Medulla oblongata (tissue), 1 donor: ENCODE data around the gene TMEM178B.

Source experiments
- DNase-seq: peaks from one replicate; pipeline ENCODE4 v3.0.0-alpha.2; 2015; ENCODE audit errors: extremely low spot score

Gene TMEM178B

GRCh38 chr7:141466151-141466904 is 392.5 kb downstream of the TMEM178B start:
- no peak for DNase-seq

DNA sequence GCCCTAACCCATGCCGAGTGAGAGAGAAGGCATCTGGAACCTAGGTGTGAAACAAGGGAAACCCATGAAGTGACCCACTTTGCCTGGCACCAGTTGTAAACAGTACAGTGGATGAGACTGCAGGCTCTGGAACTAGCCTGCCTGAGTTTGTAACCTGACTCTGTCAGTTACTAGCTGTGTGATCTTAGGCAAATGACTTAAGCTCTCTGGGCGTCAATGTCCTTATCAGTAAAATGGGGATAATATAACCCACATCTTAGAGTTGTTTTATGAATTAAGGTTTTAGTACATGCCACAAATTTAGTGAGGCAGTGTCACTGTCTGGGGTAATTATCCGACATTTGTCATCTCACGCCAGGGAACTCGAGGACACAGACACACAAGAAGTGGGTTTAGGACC is 394.5 kb downstream of the TMEM178B start:
- DNase-seq = no peak

DNA sequence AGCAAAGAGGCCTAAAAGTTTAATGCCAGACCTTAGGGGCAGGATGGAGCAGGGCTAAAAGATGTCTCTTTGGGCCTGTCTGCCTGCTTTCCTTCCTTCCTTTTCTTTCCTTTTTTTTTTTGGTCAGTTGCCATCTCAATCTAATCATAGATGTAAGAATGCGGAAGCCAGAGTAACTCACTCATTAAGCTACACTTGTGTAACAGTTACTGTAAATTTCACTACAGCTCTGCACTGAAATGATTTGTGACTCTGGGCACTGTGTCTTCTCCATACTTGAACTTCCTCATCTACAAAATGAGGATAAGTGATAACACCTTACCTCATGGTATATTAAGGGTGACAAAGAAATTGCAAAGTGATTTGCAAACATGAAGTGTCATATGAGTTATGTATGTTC is 401.8 kb downstream of the TMEM178B start:
- DNase-seq = no peak

DNA sequence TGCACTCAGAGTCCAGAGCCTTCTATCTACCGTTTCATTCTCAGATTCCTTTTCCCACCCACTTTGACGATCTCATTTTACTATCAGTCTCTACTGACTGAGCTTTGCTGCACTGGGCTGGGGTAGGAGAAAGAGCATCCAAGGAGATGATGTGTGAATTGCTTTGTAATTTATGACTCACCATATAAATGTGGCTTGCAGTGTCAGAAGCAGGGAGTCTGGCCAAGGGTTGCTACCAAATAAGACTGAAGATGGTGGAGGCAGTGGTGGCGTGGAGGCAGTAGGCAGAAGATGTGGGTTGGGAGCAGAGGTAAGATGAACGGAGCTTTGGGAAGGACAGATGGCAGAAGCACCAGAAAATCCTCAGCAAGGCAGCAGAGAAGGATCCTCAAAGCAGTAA is 404.0 kb downstream of the TMEM178B start:
- no peak for DNase-seq

GRCh38 chr7:141478845-141479244 is 405.0 kb downstream of the TMEM178B start:
- DNase-seq = no peak

- DNase-seq = no peak
Observed at GRCh38 chr7:141480953-141481352, 407.1 kb downstream of the TMEM178B start.

DNA sequence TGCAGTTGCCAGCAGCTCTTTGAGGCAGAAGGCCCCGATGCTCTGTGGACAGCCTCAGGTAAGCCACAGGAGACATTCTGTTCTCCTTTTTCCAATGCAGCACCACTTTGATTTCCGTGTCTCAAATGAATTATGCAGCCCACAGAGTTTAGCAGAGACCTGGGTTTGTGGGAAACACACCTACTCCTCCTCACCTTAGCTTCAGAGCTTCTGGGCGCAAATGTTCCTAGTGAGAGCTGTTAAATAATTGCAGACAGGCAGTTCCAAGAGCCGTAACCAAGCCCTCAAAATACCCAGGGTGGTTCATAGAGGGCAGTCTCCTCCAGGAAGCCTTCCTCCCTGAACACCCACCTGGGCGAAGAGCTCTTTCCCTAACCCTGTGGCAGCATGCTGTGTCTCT is 408.1 kb downstream of the TMEM178B start:
- DNase-seq = no peak

DNA sequence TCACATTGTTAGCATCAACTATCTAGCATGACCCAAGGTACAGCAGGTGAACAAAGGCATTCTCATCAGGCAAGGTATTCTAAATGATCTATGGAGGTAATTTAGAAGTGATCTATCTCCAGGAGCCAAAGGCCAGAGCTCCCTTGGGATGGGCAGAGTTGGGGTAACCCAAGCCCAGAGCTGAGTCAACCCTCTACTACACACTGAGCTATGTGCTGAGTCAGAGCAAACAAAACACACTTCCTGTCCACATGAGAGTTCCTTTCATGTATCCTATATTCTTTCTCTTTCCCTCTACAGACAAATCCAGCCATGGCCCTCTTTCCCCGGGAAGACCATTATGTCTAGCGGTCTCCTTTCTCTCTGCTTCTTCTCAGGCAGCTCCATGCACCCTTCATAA is 409.2 kb downstream of the TMEM178B start:
- no peak for DNase-seq

- DNase-seq = no peak
Observed at GRCh38 chr7:141484907-141485306, 411.0 kb downstream of the TMEM178B start.

DNA sequence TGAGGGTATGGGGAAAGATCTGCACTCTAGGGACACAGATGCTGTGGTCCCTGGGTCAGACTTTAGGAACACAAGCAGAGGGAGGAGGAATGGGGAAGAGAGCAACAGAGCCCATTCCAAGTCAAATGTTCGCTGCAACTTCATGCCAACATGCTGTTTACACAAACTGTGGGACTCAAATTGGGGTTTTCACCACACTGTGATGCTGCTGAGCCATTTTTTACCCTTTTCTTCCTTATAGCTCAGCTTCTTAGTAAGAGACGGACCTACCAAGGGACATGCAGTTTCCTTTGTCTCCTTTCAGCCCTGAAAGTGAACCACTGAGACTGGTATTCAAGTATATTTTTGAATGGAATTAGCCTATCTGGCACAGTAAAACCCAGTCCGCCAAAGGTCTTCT is 413.1 kb downstream of the TMEM178B start:
- no peak for DNase-seq

- DNase-seq = no peak
Observed at GRCh38 chr7:141490474-141490873, 416.6 kb downstream of the TMEM178B start.

DNA sequence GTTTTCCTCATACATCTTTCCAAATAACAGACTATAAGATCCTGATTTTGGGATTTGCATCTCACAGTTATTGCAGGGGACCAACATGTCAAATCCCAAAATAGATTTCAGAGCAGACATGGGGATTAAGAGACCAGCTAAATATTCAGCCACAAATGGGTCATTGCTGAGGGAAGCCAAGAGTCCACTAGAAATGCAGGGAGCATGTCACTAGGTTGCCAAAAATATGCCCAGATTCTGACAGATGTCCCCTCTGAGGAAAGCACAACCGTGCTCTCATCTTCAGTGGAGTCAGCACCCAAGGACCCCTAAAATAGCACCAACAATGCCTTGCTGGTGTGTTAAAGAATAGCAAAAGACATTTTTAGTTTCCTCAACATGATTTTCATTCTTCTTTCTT is 421.2 kb downstream of the TMEM178B start:
- DNase-seq = no peak

DNA sequence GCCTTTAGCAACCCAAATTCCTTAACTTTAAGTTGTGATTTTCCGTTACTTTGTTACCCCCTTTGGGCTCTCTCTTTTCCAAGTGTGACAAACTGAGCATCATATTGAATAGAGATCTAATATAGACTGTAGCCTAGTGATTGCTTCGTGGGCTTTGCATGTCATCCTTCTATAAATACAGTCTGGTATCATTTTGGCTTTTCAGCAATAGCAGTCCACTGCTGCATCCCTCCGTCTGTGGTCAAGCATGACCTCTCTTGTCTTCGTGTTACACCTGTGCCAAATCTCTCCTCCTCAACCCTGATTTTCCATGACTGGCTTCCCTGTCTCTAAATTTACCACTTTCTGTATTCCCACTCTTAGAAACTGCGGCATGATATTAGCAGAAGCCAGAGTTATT is 423.5 kb downstream of the TMEM178B start:
- no peak for DNase-seq

- no peak for DNase-seq
Observed at GRCh38 chr7:141500608-141501007, 426.7 kb downstream of the TMEM178B start.

GRCh38 chr7:141501451-141501850 is 427.6 kb downstream of the TMEM178B start:
- DNase-seq = no peak

DNA sequence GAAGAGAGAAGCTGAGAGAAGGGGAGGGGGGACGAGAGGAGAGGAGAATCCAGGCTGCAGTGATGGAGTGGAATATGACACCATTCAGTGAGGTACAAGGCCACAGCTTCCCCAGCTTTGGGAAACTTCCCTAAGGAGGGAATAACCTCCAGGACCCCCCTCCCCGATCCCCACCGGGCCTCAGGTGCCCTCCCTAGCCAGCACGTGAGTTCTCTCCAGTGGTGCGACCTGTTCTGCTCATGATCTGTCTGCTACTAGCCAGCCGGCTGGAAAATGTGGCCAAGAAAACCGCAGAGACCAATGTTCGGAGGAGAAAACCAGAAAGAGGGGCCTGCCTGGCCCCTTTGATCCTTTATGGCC is 437.4 kb downstream of the TMEM178B start:
- DNase-seq = no peak

- peak; percentile 19 for DNase-seq
Observed at GRCh38 chr7:141511676-141512396, 438.0 kb downstream of the TMEM178B start.

GRCh38 chr7:141512597-141512996 is 438.7 kb downstream of the TMEM178B start:
- DNase-seq = no peak

GRCh38 chr7:141513720-141514119 is 439.9 kb downstream of the TMEM178B start:
- DNase-seq = no peak

DNA sequence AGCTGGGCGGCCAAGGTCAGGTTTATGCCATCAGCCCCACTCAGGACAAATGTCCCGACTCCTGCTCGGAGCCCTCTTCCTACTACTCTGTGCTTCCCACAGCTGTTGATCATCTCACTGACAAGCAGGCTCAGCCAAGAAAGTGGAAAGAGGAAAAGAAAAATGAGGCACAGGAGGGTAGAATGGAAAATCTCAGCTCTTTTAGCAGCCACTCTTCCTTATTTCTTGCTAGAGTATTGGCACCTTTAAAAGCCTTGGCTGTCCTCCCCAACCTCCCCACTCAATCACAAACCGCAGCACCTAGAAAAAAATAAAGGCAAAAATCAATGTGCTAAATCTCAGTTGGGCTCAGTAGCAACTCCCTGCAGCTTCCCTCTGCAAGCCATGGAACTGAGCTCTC is 442.1 kb downstream of the TMEM178B start:
- no peak for DNase-seq

- no peak for DNase-seq
Observed at GRCh38 chr7:141519623-141520022, 445.8 kb downstream of the TMEM178B start.

- no peak for DNase-seq
Observed at GRCh38 chr7:141522657-141523342, 448.9 kb downstream of the TMEM178B start.

- no peak for DNase-seq
Observed at GRCh38 chr7:141525973-141526514, 452.2 kb downstream of the TMEM178B start.
